K562 (cell line): ENCODE data around the gene TMIGD1. TPM values are rescaled to one million over a fixed set of nuclear protein-coding genes. Genes with fewer than 3 reads are reported as not detected.

Experiments used
- CHD1 ChIP-seq: fragments of 200-600 bp; sonication (generic); IDR thresholded peaks from one replicate; pipeline ENCODE4 v1.6.1; 2012; ENCODE audit warnings: mild to moderate bottlenecking, moderate library complexity, low read length, inconsistent platforms
- CTBP1 ChIP-seq: fragments of 450-650 bp; IDR thresholded peaks from 2 replicates; pipeline ENCODE4 v1.6.1; 2016; ENCODE audit warnings: borderline replicate concordance
- EGR1 ChIP-seq: fragments of 450-650 bp; conservative IDR thresholded peaks from 2 replicates; pipeline ENCODE4 v1.6.1; 2017; ENCODE audit warnings: mild to moderate bottlenecking
- GABPB1 ChIP-seq: sonication (generic); formaldehyde crosslinking; IDR thresholded peaks from 2 replicates; pipeline ENCODE4 v1.8.0; 2022; ENCODE audit warnings: mild to moderate bottlenecking, missing genetic modification reagents
- LARP7 ChIP-seq: fragments of 450-650 bp; IDR thresholded peaks from 2 replicates; pipeline ENCODE4 v1.6.1; 2016
- MAZ ChIP-seq, 2 experiments: fragments of 450-650 bp in 1 of 2; sonication (generic) in 1 of 2; formaldehyde crosslinking; IDR thresholded peaks in 1 of 2; conservative IDR thresholded peaks in 1 of 2; 2 replicates each; pipeline versions ENCODE4 v1.4.0 to v1.5.0; 2020; ENCODE audit warnings: mild to moderate bottlenecking in 1 of 2, missing genetic modification reagents in 1 of 2
- MTA3 ChIP-seq: fragments of 450-650 bp; formaldehyde crosslinking; IDR thresholded peaks from 2 replicates; pipeline ENCODE4 v1.6.1; 2017; ENCODE audit warnings: mild to moderate bottlenecking, borderline replicate concordance
- PML ChIP-seq: IDR thresholded peaks from 2 replicates; pipeline ENCODE4 v1.6.1; 2012; ENCODE audit warnings: low read length, inconsistent platforms
- POLR2B ChIP-seq: fragments of 450-650 bp; IDR thresholded peaks from 2 replicates; pipeline ENCODE4 v1.6.1; 2018; ENCODE audit warnings: low read depth; ENCODE audit not compliant: partially characterized antibody
- PTTG1 ChIP-seq: fragments of 450-650 bp; IDR thresholded peaks from 2 replicates; pipeline ENCODE4 v1.6.1; 2016; ENCODE audit warnings: low read depth, mild to moderate bottlenecking, missing genetic modification characterization, missing compliant biosample characterization
- RBM22 ChIP-seq: fragments of 200-400 bp; formaldehyde crosslinking; IDR thresholded peaks from 2 replicates; pipeline ENCODE4 v1.6.1; 2018; ENCODE audit warnings: low read length, low read depth; ENCODE audit not compliant: poor library complexity, severe bottlenecking
- SNIP1 ChIP-seq: fragments of 450-650 bp; IDR thresholded peaks from 2 replicates; pipeline ENCODE4 v1.7.1; 2017; ENCODE audit warnings: low read depth, mild to moderate bottlenecking
- SUPT5H ChIP-seq: fragments of 450-650 bp; IDR thresholded peaks from 2 replicates; pipeline ENCODE4 v1.6.1; 2016
- U2AF1 ChIP-seq: fragments of 200-400 bp; formaldehyde crosslinking; optimal IDR thresholded peaks from 2 replicates; pipeline ENCODE3; 2017; ENCODE audit warnings: mild to moderate bottlenecking, low read depth, low read length, moderate library complexity
- ZNF174 ChIP-seq: fragments of 250-450 bp; sonication (Bioruptor Pico); IDR thresholded peaks from 2 replicates; pipeline ENCODE4 v1.4.0; 2020; ENCODE audit warnings: mild to moderate bottlenecking
- ZNF232 ChIP-seq: sonication (generic); formaldehyde crosslinking; IDR thresholded peaks from 2 replicates; pipeline ENCODE4 v1.8.0; 2022; ENCODE audit warnings: mild to moderate bottlenecking, missing genetic modification reagents
- ZNF589 ChIP-seq: fragments of 200-800 bp; sonication (Bioruptor generic); IDR thresholded peaks from 2 replicates; pipeline ENCODE4 v1.6.1; 2016; ENCODE audit warnings: low read depth, missing genetic modification characterization, missing compliant biosample characterization
- polyA plus RNA-seq, 8 experiments: library from polyadenylated mRNA; depleted of rRNA in 4 of 8; stranded (reverse) in 5 of 8; unstranded in 3 of 8; fragments of >200 nt; fragmentation: Nextera tagmentation in 2 of 8; fragmentation: Illumina TruSeq in 1 of 8; extraction: Ambion mirVana in 2 of 8; extraction: Trizol in 1 of 8; gene quantifications; 2 replicates each; pipeline versions ENCODE4 v1.2.1 to v1.2.3, GENCODE V29; 2011 to 2014; ENCODE audit warnings: inconsistent platforms in 1 of 8, missing spikeins in 1 of 8
- total RNA-seq, 7 experiments: library from RNA; depleted of rRNA in 6 of 7; stranded (reverse); fragments of >200 nt in 6 of 7; fragmentation: Illumina TruSeq in 2 of 7; extraction: Trizol in 2 of 7; gene quantifications; 2 replicates each; pipeline versions ENCODE4 v1.2.1 to v1.2.3, GENCODE V29; 2011 to 2021; ENCODE audit warnings: low replicate concordance in 1 of 7
- TF ChIP-seq, protein P1 (sequence below): sonication (generic); formaldehyde crosslinking; IDR thresholded peaks from 2 replicates; pipeline ENCODE4 v1.8.1; 2023; ENCODE audit warnings: mild to moderate bottlenecking, missing genetic modification reagents
- TF ChIP-seq, protein P2 (sequence below), 2 experiments: fragments of 450-650 bp; IDR thresholded peaks; 2 replicates each; pipeline ENCODE4 v1.6.1; 2018; ENCODE audit warnings: mild to moderate bottlenecking in 2 of 2, low read depth in 1 of 2; ENCODE audit not compliant: partially characterized antibody in 2 of 2

The TMIGD1 gene
- total and polyA plus RNA-seq, 9 of the 15 experiments (the other 6 are each of a cell fraction or from before 2014, with no cell fraction given), result not detected

DNA sequence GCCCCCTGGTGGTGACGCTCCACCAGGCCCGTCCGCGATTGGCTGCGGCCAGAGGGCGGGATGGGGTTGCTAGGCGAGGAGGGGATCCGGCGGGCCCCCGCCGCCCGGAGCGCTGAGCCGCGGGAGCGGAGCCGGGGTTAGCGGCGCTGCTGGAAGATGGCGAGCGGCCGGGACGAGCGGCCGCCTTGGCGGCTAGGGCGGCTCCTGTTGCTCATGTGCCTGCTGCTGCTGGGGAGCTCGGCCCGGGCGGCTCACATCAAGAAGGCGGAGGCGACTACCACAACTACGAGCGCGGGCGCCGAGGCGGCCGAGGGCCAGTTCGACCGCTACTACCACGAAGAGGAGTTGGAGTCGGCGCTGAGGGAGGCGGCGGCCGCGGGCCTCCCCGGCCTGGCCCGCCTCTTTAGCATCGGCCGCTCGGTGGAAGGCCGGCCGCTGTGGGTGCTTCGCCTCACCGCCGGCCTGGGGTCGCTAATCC, 45.0 kb upstream of the TMIGD1 start, which contains the start of gene CPD (continued):
- TF ChIP-seq ZNF174 (CRISPR knock-in tag) (no peak), EGR1 (no peak), ZNF589 (CRISPR knock-in tag) (no peak), MTA3 (no peak), PTTG1 (no peak), POLR2B (peak; percentile 69), LARP7 (no peak), U2AF1 (peak; percentile 13), GABPB1 (CRISPR knock-in tag) (peak; percentile 80; the same call in 1 of the 2 replicates), PML (peak; percentile 55; the same call in 1 of the 2 replicates), ZNF232 (no peak), CTBP1 (peak; percentile 85), RBM22 (peak; percentile 58), MAZ (CRISPR knock-in tag; conservative IDR thresholded peaks at IDR 0.05 in 1 of 2, IDR thresholded peaks at IDR 0.05 in 1 of 2) (peak; percentile 90 to 95), SUPT5H (peak; percentile 78), SNIP1 (no peak), CHD1 (no peak)
- TF ChIP-seq, protein P1, sequence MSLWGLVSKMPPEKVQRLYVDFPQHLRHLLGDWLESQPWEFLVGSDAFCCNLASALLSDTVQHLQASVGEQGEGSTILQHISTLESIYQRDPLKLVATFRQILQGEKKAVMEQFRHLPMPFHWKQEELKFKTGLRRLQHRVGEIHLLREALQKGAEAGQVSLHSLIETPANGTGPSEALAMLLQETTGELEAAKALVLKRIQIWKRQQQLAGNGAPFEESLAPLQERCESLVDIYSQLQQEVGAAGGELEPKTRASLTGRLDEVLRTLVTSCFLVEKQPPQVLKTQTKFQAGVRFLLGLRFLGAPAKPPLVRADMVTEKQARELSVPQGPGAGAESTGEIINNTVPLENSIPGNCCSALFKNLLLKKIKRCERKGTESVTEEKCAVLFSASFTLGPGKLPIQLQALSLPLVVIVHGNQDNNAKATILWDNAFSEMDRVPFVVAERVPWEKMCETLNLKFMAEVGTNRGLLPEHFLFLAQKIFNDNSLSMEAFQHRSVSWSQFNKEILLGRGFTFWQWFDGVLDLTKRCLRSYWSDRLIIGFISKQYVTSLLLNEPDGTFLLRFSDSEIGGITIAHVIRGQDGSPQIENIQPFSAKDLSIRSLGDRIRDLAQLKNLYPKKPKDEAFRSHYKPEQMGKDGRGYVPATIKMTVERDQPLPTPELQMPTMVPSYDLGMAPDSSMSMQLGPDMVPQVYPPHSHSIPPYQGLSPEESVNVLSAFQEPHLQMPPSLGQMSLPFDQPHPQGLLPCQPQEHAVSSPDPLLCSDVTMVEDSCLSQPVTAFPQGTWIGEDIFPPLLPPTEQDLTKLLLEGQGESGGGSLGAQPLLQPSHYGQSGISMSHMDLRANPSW (CRISPR knock-in tag), result peak; percentile 36; the same call in 1 of the 2 replicates
- TF ChIP-seq, protein P2, sequence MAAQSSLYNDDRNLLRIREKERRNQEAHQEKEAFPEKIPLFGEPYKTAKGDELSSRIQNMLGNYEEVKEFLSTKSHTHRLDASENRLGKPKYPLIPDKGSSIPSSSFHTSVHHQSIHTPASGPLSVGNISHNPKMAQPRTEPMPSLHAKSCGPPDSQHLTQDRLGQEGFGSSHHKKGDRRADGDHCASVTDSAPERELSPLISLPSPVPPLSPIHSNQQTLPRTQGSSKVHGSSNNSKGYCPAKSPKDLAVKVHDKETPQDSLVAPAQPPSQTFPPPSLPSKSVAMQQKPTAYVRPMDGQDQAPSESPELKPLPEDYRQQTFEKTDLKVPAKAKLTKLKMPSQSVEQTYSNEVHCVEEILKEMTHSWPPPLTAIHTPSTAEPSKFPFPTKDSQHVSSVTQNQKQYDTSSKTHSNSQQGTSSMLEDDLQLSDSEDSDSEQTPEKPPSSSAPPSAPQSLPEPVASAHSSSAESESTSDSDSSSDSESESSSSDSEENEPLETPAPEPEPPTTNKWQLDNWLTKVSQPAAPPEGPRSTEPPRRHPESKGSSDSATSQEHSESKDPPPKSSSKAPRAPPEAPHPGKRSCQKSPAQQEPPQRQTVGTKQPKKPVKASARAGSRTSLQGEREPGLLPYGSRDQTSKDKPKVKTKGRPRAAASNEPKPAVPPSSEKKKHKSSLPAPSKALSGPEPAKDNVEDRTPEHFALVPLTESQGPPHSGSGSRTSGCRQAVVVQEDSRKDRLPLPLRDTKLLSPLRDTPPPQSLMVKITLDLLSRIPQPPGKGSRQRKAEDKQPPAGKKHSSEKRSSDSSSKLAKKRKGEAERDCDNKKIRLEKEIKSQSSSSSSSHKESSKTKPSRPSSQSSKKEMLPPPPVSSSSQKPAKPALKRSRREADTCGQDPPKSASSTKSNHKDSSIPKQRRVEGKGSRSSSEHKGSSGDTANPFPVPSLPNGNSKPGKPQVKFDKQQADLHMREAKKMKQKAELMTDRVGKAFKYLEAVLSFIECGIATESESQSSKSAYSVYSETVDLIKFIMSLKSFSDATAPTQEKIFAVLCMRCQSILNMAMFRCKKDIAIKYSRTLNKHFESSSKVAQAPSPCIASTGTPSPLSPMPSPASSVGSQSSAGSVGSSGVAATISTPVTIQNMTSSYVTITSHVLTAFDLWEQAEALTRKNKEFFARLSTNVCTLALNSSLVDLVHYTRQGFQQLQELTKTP (IDR thresholded peaks at IDR 0.05; ENCODE audit: low read depth in 1 of 2, partially characterized antibody in 2 of 2), result no peak
